Measurements from ENCODE around the gene GALNT10. TPM values are rescaled to one million over a fixed set of nuclear protein-coding genes. Genes with fewer than 3 reads are reported as not detected.
A peak's percentile ranks its signal among the peaks of the same experiment; 100 is the strongest.

The GALNT10 gene
- total and polyA plus RNA-seq, 2 of the 4 experiments (the other 2 are of a cell fraction) = 46.2 to 67.0 TPM

DNA sequence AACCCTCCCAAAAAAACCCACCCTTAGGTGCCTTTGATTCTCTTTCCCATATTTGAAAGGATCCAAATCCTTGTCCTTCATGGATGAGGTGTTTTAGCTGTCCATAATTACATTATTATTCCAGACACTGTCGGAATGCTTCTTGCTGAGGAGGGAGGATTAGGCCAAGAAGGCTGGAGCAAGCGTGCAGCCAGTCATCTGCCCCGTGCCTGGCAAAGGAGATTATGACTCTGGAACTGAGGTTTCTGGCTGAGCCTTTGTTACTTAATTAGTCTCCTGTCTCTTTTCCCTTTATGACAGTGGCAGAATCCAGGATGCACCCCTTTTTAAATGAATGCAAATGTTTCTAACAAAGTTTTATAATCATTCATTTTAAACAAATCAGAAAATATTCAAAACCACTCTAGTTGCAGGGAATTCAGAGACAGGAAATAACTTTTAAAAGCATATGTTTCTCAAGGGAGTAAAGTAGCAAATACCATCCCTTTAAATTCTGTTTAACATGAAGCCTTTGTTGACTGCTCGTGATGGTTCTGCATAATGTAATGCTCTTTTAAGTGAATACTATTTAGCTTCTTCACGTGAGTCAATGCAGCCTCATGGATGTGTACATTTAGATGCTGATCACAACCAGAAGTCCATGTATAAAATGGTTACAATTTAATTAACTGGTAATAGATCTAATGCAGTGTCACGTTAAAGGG lies 69.8 kb downstream of the GALNT10 start:
- CTCF ChIA-PET = no interaction called here
- Histone ChIP-seq H3K27ac (ENCODE audit: insufficient read depth, low read length) (no peak overlapping the region), H3K4me2 (ENCODE audit: low read depth, low read length) (no peak overlapping the region)

More for the DNA sequence above, 69.8 kb downstream of the GALNT10 start:
- Histone ChIP-seq H3K14ac (replicated peaks; ENCODE audit: low read depth, low read length) (no peak overlapping the region), H4K91ac (ENCODE audit: insufficient read depth, low read depth, low read length) (no peak overlapping the region), H4K20me1 (ENCODE audit: insufficient read depth, low read length) (peaks cover 4% of the 10 kb centered on the region; the same call in 1 of the 2 replicates), H3K9ac (ENCODE audit: low read depth, low read length) (no peak overlapping the region), H4K5ac (ENCODE audit: low read depth, low read length) (no peak overlapping the region), H3K36me3 (ENCODE audit: control insufficient read depth, insufficient read depth, low read length) (peaks cover 5% of the 10 kb centered on the region; the same call in 1 of the 2 replicates), H3K23ac (ENCODE audit: low read depth, low read length) (no peak overlapping the region), H3K56ac (ENCODE audit: extremely low read depth, insufficient read depth, low read length) (no peak overlapping the region), H2BK5ac (ENCODE audit: low read depth, low read length, poor library complexity, severe bottlenecking) (no peak overlapping the region), H2AK5ac (ENCODE audit: low read depth, low read length) (no peak overlapping the region), H3K4me1 (ENCODE audit: control insufficient read depth, insufficient read depth, low read length) (no peaks in the 10 kb centered on the region), H3K79me1 (ENCODE audit: low read depth in 1 of 2, low read length in 2 of 2) (peaks cover 22 to 62% of the 10 kb centered on the region in 2 experiments), H2BK20ac (ENCODE audit: low read depth, low read length) (no peak overlapping the region), H2BK15ac (ENCODE audit: low read depth, low read length) (no peak overlapping the region), H3K4me3 (ENCODE audit: insufficient read depth, low read depth, low read length) (no peak overlapping the region), H3K18ac (ENCODE audit: low read depth, low read length) (no peak overlapping the region), H2AFZ (replicated peaks; ENCODE audit: low read length, poor library complexity) (no peak overlapping the region), H4K8ac (ENCODE audit: low read depth in 2 of 2, low read length in 2 of 2) (no peak overlapping the region), H2AK9ac (replicated peaks; ENCODE audit: low read depth, low read length, poor library complexity) (no peak overlapping the region), H3K4ac (ENCODE audit: low read depth, low read length) (no peak overlapping the region), H3K9me3 (ENCODE audit: control insufficient read depth, insufficient read depth, low read length) (no peaks in the 10 kb centered on the region), H3K27me3 (ENCODE audit: control insufficient read depth, insufficient read depth, low read length) (no peaks in the 10 kb centered on the region), H2BK120ac (ENCODE audit: low read depth, low read length) (no peak overlapping the region), H3K9me1 (ENCODE audit: insufficient read depth, low read length) (peaks cover 9% of the 10 kb centered on the region; the same call in 1 of the 2 replicates)
- POLR2A ChIA-PET (ENCODE audit: unreplicated experiment) = no interaction called here
- intact Hi-C loops (cut with micrococcal nuclease) (no loop called here), in situ Hi-C loops (cut with MboI; ENCODE audit: low sequenced_read_pairs) (no loop called here), dilution Hi-C loops (cut with HindIII; ENCODE audit: low sequenced_read_pairs, unreplicated experiment) (no loop called here)
- ATAC-seq (ENCODE audit: low read depth) (peak; percentile 40; the same call in 1 of the 2 replicates), DNase-seq (no peak)
- 80% methylated on average over 1 of the region's 6 CpGs; no CpG with 5 or more reads in 1 of the 2 experiments for WGBS, 2 experiments (ENCODE audit: extremely low coverage in 2 of 2, insufficient read length in 1 of 2)
- TF ChIP-seq NFE2L2 (IDR thresholded peaks at IDR 0.05; ENCODE audit: low read depth, low read length) (no peak), SMC3 (IDR thresholded peaks at IDR 0.05; ENCODE audit: low read depth, low read length) (no peak), RCOR1 (IDR thresholded peaks at IDR 0.05; ENCODE audit: insufficient replicate concordance, low read length) (no peak), RFX5 (IDR thresholded peaks at IDR 0.05; ENCODE audit: low read depth, low read length) (no peak)
- TF ChIP-seq, protein P1, sequence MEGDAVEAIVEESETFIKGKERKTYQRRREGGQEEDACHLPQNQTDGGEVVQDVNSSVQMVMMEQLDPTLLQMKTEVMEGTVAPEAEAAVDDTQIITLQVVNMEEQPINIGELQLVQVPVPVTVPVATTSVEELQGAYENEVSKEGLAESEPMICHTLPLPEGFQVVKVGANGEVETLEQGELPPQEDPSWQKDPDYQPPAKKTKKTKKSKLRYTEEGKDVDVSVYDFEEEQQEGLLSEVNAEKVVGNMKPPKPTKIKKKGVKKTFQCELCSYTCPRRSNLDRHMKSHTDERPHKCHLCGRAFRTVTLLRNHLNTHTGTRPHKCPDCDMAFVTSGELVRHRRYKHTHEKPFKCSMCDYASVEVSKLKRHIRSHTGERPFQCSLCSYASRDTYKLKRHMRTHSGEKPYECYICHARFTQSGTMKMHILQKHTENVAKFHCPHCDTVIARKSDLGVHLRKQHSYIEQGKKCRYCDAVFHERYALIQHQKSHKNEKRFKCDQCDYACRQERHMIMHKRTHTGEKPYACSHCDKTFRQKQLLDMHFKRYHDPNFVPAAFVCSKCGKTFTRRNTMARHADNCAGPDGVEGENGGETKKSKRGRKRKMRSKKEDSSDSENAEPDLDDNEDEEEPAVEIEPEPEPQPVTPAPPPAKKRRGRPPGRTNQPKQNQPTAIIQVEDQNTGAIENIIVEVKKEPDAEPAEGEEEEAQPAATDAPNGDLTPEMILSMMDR (conservative IDR thresholded peaks at IDR 0.05; ENCODE audit: low read depth, low read length) = no peak
- no TSS peak for BruUV-seq (replicated peaks)

All from IMR-90 (cell line).